Esophagus squamous epithelium (tissue), 5 donors: ENCODE data around the gene HVCN1. TPM values are rescaled to one million over a fixed set of nuclear protein-coding genes. Genes with fewer than 3 reads are reported as not detected.
"Not testable (repeated sequence)": the region's sequence is repeated elsewhere in the genome, so short reads cannot be mapped to it uniquely, and the experiment has no call there.

ENCODE experiments used
- DNase-seq: peaks from one replicate; lab custom pipeline; 2025; lab: John Stamatoyannopoulos, UW
- H3K27ac ChIP-seq, 4 donors: fragments of 200-600 bp; sonication (generic); one replicate each; pipeline ENCODE4 v1.5.1; 2016 to 2019; ENCODE audit warnings: mild to moderate bottlenecking in 1 of 4
- H3K27me3 ChIP-seq, 4 donors: fragments of 200-600 bp; sonication (generic); 1 replicate in 3 of 4; 2 replicates in 1 of 4; pipeline versions ENCODE4 v1.5.1 to v1.6.0; 2017 to 2021; ENCODE audit warnings: antibody characterized with exemption in 1 of 4
- H3K36me3 ChIP-seq, 3 donors: fragments of 200-600 bp; sonication (generic); one replicate each; pipeline ENCODE4 v1.5.1; 2016 to 2019
- H3K4me1 ChIP-seq, 3 donors: fragments of 200-600 bp; sonication (generic); one replicate each; pipeline ENCODE4 v1.5.1; 2017 to 2019
- H3K4me3 ChIP-seq, 4 donors: fragments of 200-600 bp; sonication (generic); 1 replicate in 3 of 4; 2 replicates in 1 of 4; pipeline ENCODE4 v1.5.1; 2016 to 2019; ENCODE audit warnings: mild to moderate bottlenecking in 2 of 4, moderate library complexity in 1 of 4
- H3K9me3 ChIP-seq, 3 donors: fragments of 200-600 bp; sonication (generic); one replicate each; pipeline ENCODE4 v1.5.1; 2016 to 2019
- CTCF ChIP-seq, 6 experiments: fragments of 450-650 bp in 4 of 6; fragments of 200-600 bp in 2 of 6; sonication (generic) in 2 of 6; IDR thresholded peaks; one replicate each; pipeline ENCODE4 v1.5.1; 2016 to 2019; ENCODE audit warnings: antibody characterized with exemption in 6 of 6, mild to moderate bottlenecking in 4 of 6, moderate library complexity in 4 of 6
- POLR2A ChIP-seq, 4 donors: fragments of 450-650 bp; IDR thresholded peaks; one replicate each; pipeline ENCODE4 v1.6.1; 2017; ENCODE audit warnings: antibody characterized with exemption in 4 of 4, mild to moderate bottlenecking in 4 of 4, moderate library complexity in 3 of 4
- WGBS, 2 donors: methylation state at CpG; one replicate each; pipeline ENCODE4 v1.1.5; 2018; 5-methylcytosine and 5-hydroxymethylcytosine counted together
- intact Hi-C: fragments of 100-400 bp; cut with DNase I; formaldehyde crosslinking; loops from one replicate; pipeline ENCODE4 v1.15.0; 2022
- total RNA-seq, 4 donors: library from RNA; depleted of rRNA; stranded (reverse); fragments of >200 nt; gene quantifications; one replicate each; pipeline ENCODE4 v1.1.0, GENCODE V29; 2016
- donor health status: DM: yes; HTN: yes; CAD: no.

Gene HVCN1
- total RNA-seq, 4 donors from 2014 or later: 1.0 to 5.7 (median 1.7) TPM

- H3K27ac ChIP-seq: no peak overlapping the region
- intact Hi-C loops: no loop called here
- no peaks in the 10 kb centered on the region for H3K36me3 ChIP-seq
- peaks cover 0 to 13% (median 0%) of the 10 kb centered on the region in 3 donors for H3K4me1 ChIP-seq
- 63 to 73% methylated on average over 2 to 3 of the region's 3 CpGs for WGBS, 2 donors
- TF ChIP-seq POLR2A (IDR thresholded peaks at IDR 0.05) (no peak), CTCF (IDR thresholded peaks at IDR 0.05) (no peak)
- DNase-seq: no peak
- H3K9me3 ChIP-seq: no peaks in the 10 kb centered on the region
- no peak overlapping the region for H3K4me3 ChIP-seq
- no peaks in the 10 kb centered on the region for H3K27me3 ChIP-seq
These were observed 30.0 kb downstream of the HVCN1 start for GRCh38 chr12:110658878-110659277.

DNA sequence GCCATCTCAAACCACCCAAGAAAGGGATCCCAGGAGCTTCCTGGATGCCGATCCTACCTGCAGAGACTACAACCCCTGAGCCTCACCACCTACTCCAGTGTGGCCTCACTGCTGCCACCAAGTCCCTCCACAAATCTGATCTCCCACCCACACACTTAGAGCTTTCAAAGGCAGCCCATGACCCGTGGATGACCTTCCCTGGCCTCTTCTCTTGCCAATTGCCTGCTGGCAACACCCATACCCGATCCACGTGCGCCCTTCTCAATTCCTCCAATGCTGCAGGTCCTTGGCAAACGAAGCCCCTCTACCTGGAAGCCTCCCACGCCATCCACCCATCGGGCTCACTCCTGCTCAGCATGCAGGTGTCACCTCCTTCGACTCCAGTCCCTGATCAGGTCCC, 30.7 kb downstream of the HVCN1 start:
- WGBS, 2 donors: 64 to 80% methylated on average over 8 of the region's 9 CpGs
- intact Hi-C loops: no loop called here
- Histone ChIP-seq H3K9me3 (no peaks in the 10 kb centered on the region), H3K27me3 (no peaks in the 10 kb centered on the region), H3K27ac (no peak overlapping the region), H3K36me3 (no peaks in the 10 kb centered on the region), H3K4me3 (no peak overlapping the region), H3K4me1 (peaks cover 0 to 13% (median 0%) of the 10 kb centered on the region in 3 donors)
- no peak for DNase-seq
- TF ChIP-seq POLR2A (IDR thresholded peaks at IDR 0.05): no peak
- no peak for TF ChIP-seq CTCF (IDR thresholded peaks at IDR 0.05)

- Histone ChIP-seq H3K4me1 (peaks cover 0 to 13% (median 0%) of the 10 kb centered on the region in 3 donors), H3K36me3 (no peaks in the 10 kb centered on the region), H3K27ac (no peak overlapping the region), H3K9me3 (no peaks in the 10 kb centered on the region), H3K27me3 (no peaks in the 10 kb centered on the region), H3K4me3 (no peak overlapping the region)
- WGBS, 2 donors: 97% methylated on average over 7 of the region's 9 CpGs; no CpG with 5 or more reads in 1 of the 2 donors
- TF ChIP-seq CTCF (IDR thresholded peaks at IDR 0.05): no peak
- TF ChIP-seq POLR2A (IDR thresholded peaks at IDR 0.05): no peak
- no peak for DNase-seq
- intact Hi-C loops: no loop called here
These were observed 31.2 kb downstream of the HVCN1 start for GRCh38 chr12:110657747-110658146.

DNA sequence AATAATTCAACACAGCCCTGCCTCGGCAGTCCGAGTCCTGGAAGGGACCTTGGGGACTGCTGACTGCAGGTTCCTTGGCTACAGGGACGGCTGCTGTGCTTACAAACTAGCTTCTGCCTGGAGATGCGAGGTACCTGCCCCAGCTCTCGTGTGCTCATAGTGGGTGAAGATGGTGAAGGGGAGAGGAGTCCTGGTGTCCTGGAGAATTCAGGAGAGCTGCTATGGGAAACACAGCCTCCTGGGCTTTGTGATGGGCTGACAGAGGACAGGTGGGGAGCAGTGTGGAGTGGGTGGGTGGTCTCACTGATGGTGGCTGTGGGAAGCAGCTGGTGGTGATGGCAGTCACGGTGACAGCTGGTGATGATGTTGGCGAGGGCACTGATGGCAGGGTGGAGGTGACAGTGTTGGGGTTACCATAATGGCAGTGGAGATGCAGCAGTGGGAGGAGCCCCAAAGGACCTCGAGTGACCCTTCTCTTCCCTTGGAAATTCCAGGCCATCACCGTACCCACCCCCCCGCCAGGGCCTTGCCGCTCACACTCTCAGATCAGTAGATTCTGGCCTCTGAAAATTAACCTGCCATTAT, 32.8 kb downstream of the HVCN1 start:
- Histone ChIP-seq H3K27ac (no peak overlapping the region), H3K27me3 (no peaks in the 10 kb centered on the region)

DNA sequence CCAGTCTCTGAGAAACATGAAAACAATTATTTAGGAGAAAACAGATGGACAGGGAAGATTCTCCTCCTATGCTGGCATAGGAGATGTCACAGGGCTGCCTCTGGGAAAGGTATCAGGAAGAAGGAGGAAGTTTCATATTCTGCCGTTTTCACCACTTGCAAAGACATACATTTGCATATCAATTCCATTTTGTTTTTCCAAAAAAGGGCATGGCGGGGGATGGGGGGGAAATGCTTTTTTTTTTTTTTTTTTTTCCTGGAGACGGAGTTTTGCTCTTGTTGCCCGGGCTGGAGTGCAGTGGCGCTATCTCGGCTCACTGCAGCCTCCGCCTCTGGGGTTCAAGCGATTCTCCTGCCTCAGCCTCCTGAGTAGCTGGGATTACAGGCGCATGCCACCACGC, 34.7 kb downstream of the HVCN1 start:
- H3K4me1 ChIP-seq, H3K9me3 ChIP-seq, H3K4me3 ChIP-seq, H3K27ac ChIP-seq, H3K27me3 ChIP-seq, intact Hi-C loops, DNase-seq: not testable (repeated sequence)
- H3K36me3 ChIP-seq: peaks cover 0 to 26% (median 0%) of the 10 kb centered on the region in 3 donors
- WGBS, 2 donors: 87 to 91% methylated on average over 9 to 10 of the region's 10 CpGs

More for the DNA sequence above, 32.8 kb downstream of the HVCN1 start:
- whole genome bisulfite sequencing, 2 donors: 77 to 84% methylated on average over 8 of the region's 11 CpGs
- Histone ChIP-seq H3K4me3 (no peak overlapping the region), H3K9me3 (no peaks in the 10 kb centered on the region), H3K36me3 (peaks cover 0 to 7% (median 0%) of the 10 kb centered on the region in 3 donors), H3K4me1 (peaks cover 0 to 9% (median 0%) of the 10 kb centered on the region in 3 donors)
- TF ChIP-seq CTCF (IDR thresholded peaks at IDR 0.05): no peak
- intact Hi-C loops: no loop called here
- DNase-seq: no peak
